Activated CD4-positive, alpha-beta T cell treated with anti-CD3 and anti-CD28 coated beads, Interleukin-2, amount 50 U/mL, for 1 hour (primary cell): ENCODE data around the gene MAEL.
A peak's percentile ranks its signal among the peaks of the same experiment; 100 is the strongest.

Experiments
- DNase-seq: peaks from one replicate; pipeline ENCODE4 v3.0.0-alpha.2; 2020

MAEL gene

GRCh38 chr1:166988974-166989515 lies at the start of gene MAEL:
TSS of gene MAEL (plus strand) at chr1:166989280. CDS start at chr1:166989353, 73 bp downstream.
- no peak for DNase-seq

- no peak for DNase-seq
These were observed 49.2 kb upstream of the MAEL start for GRCh38 chr1:166939741-166940375.

- no peak for DNase-seq
These were observed 44.7 kb upstream of the MAEL start for GRCh38 chr1:166944186-166944967.

GRCh38 chr1:166947398-166948043 lies 41.6 kb upstream of the MAEL start:
- DNase-seq, result no peak

GRCh38 chr1:166948856-166949350 lies 40.2 kb upstream of the MAEL start:
- DNase-seq, result no peak

- DNase-seq, result no peak
These were observed 38.9 kb upstream of the MAEL start for GRCh38 chr1:166950156-166950555.

- DNase-seq, result no peak
These were observed 38.0 kb upstream of the MAEL start for GRCh38 chr1:166951050-166951449.

GRCh38 chr1:166952002-166952746 lies 36.9 kb upstream of the MAEL start:
- no peak for DNase-seq

- no peak for DNase-seq
These were observed 35.6 kb upstream of the MAEL start for GRCh38 chr1:166953491-166953890.

- no peak for DNase-seq
These were observed 32.8 kb upstream of the MAEL start for GRCh38 chr1:166956057-166956850.

- DNase-seq, result no peak
These were observed 32.2 kb upstream of the MAEL start for GRCh38 chr1:166956872-166957271.

GRCh38 chr1:166960858-166961474 lies 28.1 kb upstream of the MAEL start:
- no peak for DNase-seq

GRCh38 chr1:166969074-166969677 lies 19.9 kb upstream of the MAEL start:
- DNase-seq, result no peak

- no peak for DNase-seq
These were observed 17.8 kb upstream of the MAEL start for GRCh38 chr1:166971252-166971651.

GRCh38 chr1:166972193-166972592 lies 16.9 kb upstream of the MAEL start:
- no peak for DNase-seq

- DNase-seq, result no peak
These were observed 16.3 kb upstream of the MAEL start for GRCh38 chr1:166972826-166973225.

- peak; percentile 4 for DNase-seq
These were observed 14.3 kb upstream of the MAEL start for GRCh38 chr1:166974647-166975345.

GRCh38 chr1:166975361-166976129 lies 13.5 kb upstream of the MAEL start, which contains the start of gene ILDR2:
TSS of gene ILDR2 (minus strand) at chr1:166975540. CDS start at chr1:166975268, 272 bp downstream.
- peak; percentile 49 for DNase-seq

GRCh38 chr1:166977951-166978350 lies 11.1 kb upstream of the MAEL start:
- no peak for DNase-seq
